Hematopoietic multipotent progenitor cell treated with erythropoietin and hydrocortisone succinate and interleukin-3 and kit ligand, for 17 days (in vitro differentiated cells): ENCODE results near the gene MALAT1.
A peak's percentile ranks its signal among the peaks of the same experiment; 100 is the strongest.
"Not testable (repeated sequence)": the region's sequence is repeated elsewhere in the genome, so short reads cannot be mapped to it uniquely, and the experiment has no call there.

Source experiments
- DNase-seq: peaks from one replicate; pipeline ENCODE4 v3.0.0-alpha.2; 2015; ENCODE audit warnings: low spot score

Gene MALAT1

DNA sequence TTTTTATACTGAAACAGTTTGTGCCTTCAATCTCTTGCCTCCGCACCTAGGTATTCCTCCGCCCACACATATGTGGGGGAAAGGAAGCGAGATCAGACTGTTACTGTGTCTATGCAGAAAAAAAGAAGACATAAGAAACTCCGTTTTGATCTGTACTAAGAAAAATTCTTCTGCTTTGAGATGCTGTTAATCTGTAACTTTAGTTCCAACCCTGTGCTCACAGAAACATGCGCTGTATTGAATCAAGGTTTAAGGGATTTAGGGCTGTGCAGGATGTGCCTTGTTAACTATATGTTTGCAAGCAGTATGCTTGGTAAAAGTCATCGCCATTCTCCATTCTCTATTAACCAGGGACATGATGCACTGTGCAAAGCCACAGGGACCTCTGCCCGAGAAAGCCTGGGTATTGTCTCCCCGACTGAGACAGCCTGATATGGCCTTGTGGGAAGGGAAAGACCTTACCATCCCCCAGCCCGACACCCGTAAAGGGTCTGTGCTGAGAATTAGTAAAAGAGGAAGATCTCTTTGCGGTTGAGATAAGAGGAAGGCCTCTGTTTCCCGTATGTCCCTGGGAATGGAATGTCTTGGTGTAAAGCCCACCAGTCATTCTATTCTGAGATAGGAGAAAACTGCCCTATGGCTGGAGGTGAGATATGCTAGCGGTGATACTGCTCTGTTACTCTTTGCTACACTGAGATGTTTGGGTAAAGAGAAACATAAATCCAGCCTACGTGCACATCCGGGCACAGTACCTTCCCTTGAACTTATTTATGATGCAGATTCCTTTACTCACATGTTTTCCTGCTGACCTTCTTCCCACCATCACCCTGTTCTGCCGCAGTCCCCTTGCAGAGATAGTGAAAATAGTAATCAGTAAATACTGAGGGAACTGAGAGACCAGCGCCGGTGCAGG, 24.1 kb downstream of the MALAT1 start:
- DNase-seq, result not testable (repeated sequence)

DNA sequence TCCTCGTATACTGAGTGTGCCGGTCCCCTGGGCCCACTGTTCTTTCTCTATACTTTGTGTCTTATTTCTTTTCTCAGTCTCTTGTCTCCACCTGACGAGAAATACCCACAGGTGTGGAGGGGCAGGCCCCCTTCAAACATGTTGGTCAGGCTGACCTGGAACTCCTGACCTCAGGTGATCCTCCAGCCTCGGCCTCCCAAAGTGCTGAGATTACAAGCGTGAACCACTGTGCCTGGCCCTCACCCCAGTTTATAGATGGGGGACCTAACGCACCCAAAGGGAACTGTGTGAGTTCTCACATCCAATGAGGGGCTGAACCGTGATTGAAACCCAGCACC, 24.8 kb downstream of the MALAT1 start:
- DNase-seq, result not testable (repeated sequence)

DNA sequence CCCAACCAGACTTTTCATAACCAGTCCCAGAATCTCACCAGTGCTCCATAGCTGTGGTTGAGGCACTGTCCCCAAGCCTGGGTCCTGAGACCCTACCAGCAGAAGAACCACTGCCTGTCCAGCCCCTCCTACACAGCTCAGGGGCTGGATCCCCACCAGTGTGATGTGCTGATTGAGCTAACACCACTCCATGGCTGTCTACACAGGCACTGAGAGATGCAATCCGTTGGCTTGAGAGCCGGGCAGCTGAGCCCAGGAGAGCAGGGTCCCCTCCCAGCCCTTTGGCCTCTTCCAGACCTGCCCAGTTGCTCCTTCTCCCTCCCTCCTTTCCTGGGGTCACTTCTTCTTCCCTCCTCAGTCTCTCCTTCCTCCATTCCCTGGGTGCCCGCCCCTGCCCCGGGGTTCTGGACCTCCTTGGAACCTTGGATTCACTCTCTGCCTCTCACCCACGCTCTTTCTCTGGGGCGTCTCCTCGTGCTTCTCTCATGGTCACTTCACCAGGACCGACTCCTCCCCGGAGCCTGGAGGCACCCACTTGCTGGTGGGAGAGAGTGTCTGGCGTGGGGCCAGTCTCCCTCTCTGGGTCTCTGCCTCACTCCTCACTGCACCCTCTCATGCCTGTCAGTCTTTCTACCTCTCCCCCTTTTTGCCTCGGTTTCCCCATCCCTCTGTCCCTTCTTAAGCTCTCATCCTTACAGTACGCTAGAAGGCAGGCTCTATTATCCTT, 25.3 kb downstream of the MALAT1 start:
- DNase-seq, result peak; percentile 16

DNA sequence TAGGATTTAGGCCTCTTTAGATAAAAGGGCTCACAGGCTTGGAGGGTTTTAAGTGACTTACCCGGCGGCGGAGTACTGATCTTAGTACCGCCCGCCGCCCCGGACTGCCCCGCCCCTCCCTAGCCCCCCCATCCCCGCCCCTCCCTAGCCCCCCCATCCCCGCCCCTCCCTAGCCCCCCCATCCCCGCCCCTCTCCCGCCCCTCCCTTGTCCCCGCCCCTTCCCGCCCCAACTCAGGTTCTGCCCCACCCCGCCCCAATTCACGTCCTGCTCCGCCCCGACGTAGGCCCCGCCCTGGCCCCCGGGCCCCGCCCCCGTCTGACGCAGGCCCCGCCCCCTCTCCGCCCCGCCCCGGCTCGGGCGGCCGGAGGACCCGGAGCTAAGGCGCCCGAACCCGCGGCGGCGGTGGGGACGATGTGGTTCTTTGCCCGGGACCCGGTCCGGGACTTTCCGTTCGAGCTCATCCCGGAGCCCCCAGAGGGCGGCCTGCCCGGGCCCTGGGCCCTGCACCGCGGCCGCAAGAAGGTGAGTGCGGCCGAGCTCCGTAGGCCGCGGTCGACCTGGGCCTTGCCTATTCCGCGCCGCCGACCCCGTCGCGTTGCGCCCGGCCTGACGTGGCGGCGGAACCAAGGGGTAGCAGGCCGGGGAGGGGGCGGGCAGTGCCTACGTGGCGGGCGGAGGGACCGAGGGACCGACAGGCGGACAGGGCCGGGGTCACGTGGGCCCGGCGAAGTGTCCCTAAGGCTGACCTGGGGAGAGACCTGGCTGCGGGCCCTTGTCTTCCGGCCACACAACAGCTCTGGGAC, 26.1 kb downstream of the MALAT1 start, which contains the start of gene SCYL1:
Gene SCYL1, plus strand, starts transcription at position 343 of the 805 bp plus-strand sequence. Its CDS starts 71 bp downstream, at position 414.
- peak; percentile 85 for DNase-seq

DNA sequence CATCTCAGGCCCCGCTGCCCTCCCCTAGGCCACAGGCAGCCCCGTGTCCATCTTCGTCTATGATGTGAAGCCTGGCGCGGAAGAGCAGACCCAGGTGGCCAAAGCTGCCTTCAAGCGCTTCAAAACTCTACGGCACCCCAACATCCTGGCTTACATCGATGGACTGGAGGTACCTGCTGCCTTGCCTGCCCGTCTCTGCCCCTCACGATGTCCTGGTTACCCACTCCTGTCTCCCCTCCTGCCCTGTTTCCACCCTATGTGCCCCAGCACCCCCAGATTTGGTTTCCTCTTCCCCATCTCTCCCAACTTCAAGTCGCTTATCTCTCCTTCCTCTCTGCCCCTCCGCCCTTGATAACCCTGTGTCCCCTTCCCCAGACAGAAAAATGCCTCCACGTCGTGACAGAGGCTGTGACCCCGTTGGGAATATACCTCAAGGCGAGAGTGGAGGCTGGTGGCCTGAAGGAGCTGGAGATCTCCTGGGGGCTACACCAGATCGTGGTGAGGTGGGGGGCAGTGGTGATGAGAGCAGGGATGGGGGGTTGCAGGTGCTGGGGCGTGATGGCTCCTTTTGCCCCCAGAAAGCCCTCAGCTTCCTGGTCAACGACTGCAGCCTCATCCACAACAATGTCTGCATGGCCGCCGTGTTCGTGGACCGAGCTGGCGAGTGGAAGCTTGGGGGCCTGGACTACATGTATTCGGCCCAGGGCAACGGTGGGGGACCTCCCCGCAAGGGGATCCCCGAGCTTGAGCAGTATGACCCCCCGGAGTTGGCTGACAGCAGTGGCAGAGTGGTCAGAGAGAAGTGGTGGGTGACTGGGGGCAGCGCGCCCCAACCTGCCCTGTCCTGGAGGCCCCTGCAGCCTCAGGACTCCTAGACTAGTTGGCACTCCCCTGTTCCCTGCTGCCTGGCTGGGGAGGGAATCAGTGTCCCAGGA, 27.0 kb downstream of the MALAT1 start:
- no peak for DNase-seq

DNA sequence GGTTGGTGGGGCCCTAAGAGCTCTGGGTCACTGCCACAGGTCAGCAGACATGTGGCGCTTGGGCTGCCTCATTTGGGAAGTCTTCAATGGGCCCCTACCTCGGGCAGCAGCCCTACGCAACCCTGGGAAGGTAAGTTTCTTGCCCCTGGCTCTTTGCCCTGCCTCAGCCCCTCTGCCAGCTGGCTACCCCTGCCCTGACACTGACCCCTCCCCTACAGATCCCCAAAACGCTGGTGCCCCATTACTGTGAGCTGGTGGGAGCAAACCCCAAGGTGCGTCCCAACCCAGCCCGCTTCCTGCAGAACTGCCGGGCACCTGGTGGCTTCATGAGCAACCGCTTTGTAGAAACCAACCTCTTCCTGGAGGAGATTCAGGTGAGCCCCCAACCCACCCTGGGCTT, 27.9 kb downstream of the MALAT1 start:
- DNase-seq, result no peak

DNA sequence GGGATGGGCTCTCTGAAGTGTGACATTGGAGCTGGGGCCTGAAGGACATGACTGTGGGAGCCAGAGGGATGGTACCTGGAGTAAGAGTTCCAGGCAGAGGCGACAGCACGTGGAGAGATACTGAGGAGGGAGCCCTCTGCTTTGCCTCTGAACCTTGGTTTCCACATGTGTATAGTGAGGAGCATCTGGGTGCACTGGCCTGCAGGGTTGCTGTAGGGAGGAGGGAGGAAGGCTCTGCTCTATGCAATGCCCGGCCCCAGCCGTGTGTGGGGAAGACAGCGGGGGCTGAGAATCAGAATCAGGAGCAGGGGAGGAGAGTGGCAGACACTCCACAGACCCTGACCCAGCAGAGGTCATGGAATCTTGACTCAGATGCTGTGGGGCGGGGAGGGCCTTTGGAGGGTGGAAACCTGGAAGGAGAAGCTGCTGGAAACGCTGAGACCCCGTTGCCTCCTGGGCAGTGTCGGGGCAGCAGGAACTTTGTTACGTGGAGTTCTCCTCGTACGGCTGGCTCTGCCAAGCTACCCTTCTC, 30.0 kb downstream of the MALAT1 start:
- DNase-seq, result no peak

DNA sequence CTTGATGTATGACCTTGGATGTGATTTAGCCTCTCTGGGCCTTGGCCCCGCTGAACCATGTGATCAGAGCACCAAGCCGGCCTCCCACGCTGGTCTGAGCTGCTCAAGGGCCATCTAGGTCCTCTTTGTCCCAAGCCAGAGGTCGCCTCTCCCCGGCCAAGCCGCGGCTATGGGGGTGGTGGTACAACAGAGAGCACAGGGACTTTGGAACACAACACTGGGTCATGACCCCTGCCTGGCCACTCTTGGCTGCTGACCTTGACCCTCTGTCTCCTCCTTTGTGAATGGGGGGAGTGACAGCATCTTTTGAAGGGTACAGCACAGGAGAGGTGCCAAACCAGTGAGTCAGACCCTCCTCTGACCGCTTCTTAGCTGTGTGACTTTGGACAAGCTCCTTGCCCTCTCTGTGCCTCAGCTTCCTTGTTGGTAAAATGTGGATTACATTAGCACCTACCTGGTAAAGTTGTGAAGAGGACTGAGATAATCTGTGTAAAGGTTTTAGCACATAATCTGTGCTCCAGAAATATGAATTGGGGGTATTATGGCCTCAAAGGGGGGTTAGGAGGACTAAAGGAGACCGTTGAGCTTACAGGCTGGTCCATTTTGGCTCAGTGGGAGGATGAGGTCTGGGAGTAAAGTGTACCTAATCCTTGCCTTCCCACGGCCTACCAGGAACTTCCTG, 30.8 kb downstream of the MALAT1 start:
- no peak for DNase-seq

DNA sequence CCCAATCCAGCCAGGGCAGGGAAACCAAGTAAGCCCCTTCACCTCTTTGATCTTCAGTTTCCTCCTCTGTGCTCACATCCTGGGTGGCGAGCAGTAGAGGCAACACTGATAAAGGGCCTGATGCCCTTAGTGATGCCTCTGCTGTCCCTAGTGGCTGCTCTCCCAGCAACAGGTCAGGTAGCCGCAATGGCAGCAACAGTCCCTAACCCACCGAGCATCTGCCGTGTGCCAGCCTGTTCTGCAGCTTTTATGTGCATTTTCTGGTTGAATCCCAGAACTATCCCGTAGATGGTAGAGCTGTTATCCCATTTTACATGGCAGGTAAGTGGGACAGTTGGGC, 31.3 kb downstream of the MALAT1 start:
- DNase-seq, result peak; percentile 42

DNA sequence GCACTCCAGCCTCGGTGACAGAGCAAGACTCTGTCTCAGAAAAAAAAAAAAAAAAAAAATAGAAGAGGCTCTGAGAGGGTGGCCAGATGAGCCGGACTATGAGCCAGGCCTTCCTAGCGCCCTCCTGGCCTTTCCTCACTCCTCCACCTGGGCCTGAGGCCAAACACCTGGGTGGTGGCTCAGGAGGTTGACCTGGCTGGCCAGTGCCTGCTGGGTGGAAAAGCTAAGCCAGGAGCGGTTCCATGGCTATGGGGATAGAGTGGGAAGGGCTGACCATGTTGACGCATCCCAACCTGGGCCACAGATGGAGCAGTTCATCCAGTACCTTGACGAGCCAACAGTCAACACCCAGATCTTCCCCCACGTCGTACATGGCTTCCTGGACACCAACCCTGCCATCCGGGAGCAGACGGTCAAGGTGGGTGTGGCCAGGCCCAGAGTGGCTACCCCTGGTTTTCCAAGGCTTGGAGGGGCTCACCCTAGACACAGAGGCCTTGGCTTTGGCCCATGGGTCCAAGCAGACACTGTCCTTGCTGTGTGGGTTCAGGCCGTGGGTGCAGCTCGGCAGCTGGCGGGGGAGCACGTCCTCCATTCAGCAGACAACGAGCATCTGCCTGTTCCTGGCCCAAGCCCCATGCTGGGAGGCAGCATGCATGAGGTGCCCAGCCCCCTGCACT, 33.7 kb downstream of the MALAT1 start:
- no peak for DNase-seq

DNA sequence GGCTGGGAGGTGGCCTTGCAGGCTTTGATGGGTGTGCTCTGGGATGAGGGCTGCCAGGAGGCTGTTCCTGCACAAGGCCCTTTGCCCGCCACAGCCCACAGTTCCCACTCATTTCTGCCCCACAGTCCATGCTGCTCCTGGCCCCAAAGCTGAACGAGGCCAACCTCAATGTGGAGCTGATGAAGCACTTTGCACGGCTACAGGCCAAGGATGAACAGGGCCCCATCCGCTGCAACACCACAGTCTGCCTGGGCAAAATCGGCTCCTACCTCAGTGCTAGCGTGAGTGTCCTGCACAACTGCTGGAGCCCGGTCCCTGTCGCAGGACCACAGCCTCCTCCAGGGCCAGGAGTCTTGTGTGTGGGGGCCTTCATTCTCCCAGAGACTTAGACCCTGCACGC, 36.3 kb downstream of the MALAT1 start:
- no peak for DNase-seq

DNA sequence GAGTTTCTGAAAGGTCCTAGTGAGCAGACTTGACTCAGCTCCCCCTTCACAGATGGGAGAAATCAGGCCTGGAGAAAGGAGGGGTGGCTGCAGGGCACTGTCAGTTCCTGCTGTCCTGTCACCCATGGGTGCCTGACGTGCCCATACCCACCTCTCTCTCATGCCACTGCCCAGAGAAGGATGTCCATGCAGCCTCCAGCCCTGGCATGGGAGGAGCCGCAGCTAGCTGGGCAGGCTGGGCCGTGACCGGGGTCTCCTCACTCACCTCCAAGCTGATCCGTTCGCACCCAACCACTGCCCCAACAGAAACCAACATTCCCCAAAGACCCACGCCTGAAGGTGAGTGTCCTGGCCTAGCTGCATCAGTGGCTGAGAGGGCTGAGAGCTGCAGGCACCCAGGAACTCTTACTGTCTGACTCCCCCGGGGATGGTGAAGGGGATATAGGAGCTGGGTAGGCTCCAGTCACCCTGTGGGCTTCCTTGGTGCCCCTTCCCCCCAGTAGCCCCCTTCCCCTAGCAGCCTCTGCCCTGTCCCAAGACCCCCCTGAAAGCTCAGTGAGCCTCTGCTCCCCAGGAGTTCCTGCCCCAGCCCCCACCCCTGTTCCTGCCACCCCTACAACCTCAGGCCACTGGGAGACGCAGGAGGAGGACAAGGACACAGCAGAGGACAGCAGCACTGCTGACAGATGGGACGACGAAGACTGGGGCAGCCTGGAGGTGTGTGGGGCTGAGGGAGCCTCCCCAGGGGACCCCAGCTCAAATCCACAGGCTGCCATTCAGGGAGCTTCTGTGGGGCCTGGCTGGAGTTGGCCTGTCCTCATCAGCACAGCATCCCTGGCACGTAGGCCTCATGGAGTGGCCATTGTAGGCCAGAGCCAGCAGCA, 37.8 kb downstream of the MALAT1 start:
- DNase-seq, result no peak

DNA sequence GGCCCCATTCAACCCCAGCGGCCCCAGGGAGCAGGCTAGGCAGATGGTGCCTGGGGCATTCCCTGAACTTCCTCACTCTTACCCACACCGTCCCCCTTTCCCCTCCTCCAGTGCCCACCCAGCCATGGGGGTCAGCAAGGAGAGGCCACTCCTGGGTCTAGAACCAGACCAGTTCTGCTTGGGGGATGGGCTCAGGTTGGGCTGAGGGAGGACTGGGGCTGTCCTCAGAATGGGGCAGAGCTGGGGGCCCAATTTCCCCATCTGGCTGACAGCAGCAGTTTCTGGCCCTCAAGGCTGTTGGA, 38.4 kb downstream of the MALAT1 start:
- no peak for DNase-seq

DNA sequence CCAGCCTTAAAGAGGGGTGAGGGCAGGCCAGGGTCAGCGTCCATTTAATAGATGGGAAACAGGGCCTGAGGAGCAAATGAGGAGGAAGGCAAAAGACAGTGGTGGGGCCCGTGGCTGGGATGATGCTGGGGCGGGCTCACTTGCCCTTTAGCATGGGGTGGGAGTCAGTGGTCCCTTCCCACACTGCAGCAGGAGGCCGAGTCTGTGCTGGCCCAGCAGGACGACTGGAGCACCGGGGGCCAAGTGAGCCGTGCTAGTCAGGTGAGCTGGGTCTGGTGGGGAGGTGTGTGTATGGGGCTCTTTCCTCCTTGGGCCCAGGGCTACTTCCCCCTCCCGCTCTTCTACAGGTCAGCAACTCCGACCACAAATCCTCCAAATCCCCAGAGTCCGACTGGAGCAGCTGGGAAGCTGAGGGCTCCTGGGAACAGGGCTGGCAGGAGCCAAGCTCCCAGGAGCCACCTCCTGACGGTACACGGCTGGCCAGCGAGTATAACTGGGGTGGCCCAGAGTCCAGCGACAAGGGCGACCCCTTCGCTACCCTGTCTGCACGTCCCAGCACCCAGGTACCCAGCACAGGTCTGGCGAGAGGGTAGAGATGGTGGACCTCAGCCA, 38.9 kb downstream of the MALAT1 start:
- DNase-seq, result no peak

DNA sequence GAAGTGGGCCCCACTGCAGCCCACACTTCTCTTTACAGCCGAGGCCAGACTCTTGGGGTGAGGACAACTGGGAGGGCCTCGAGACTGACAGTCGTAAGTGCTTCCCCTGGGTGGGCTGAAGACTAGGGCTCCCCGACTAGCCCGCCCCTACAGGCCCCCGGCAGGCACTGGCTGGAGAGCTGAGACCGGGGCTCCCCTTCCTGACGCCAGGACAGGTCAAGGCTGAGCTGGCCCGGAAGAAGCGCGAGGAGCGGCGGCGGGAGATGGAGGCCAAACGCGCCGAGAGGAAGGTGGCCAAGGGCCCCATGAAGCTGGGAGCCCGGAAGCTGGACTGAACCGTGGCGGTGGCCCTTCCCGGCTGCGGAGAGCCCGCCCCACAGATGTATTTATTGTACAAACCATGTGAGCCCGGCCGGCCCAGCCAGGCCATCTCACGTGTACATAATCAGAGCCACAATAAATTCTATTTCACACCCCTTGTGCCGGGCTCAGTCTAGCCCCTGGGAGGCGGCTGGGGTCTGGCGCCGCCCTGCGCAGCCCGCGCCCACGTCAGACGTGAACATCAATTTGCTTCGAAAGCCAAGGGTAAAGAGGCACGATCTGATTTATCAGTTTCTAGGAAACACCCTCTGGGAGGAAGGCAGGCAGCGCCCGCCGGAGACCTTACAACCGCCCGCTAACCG, 39.5 kb downstream of the MALAT1 start:
- DNase-seq, result no peak

DNA sequence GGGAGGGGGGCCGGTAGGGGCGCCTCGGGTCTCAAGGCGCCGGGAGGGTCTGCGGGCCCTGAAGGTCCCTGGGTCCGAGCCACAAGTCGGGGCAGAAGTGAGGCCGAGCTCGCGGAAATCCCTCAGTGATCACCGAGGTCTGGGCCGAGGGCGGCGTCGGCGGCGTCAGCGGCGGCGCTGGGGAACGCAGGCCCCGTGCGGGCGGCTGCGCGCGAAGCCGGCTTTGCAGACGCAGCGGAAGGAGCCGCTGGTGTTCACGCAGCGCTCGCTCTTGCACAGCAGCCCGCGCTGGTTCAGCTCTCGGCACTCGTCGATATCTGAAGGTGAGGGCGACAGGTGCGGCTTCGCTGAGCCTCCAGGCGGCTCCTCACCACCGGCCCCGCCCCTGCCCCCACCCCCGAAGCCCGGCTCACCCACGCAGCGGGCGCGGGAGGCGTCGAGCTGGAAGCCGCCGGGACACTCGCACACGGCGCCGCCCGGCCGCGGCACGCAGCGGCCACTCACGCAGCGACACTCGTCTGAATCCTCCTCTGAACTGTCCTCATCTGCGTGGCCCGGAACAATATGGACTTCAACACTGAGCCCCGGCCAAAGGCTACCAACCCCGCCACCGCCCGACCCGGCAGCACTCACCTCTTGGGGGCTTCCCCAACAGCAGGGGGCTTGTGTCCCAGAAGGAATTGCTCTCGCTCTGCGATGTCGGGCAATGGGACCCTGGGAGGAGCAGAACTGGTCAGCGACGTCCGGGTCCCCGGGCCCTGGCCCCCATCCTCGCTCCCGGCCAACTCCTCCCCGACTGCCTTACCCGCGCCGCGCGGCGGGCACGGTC, 40.3 kb downstream of the MALAT1 start:
- no peak for DNase-seq

DNA sequence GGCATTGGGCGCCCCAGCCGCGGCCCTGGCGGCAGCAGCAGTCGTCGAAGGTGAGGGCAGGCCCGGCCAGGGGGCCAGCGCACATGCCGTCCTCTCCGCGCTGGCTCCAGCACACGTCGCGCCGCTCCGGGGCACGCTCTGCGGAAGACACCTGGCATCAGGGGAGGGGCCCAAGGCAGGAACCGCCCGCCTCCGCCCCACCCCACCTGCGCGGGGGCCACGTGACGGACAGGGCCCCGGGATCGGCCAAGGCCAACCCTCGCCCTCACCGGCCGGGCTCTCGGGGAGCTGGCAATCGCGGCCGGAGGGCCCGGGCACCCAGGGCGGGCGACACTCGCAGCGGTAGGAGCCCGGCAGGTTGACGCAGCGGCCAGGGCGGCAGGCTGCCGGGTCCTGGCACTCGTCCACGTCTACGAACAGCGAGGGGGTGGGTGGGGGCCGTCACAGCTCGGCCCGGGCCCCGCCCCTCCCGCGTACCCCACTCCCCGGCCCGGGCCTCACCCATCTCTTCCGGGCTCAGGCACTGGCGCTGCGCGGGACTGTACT, 41.0 kb downstream of the MALAT1 start:
- DNase-seq, result no peak
